Transverse colon (tissue), 4 donors: ENCODE data around the gene ZFP62.

Source experiments
- EP300 ChIP-seq: sonication (generic); formaldehyde crosslinking; IDR thresholded peaks from one replicate; pipeline ENCODE4 v1.6.1; 2017; ENCODE audit warnings: antibody characterized with exemption, low read depth
- POLR2A ChIP-seq: fragments of 450-650 bp; IDR thresholded peaks from one replicate; pipeline ENCODE4 v1.6.1; 2016; ENCODE audit warnings: antibody characterized with exemption, mild to moderate bottlenecking, moderate library complexity
- POLR2AphosphoS5 ChIP-seq, 3 donors: sonication (generic); formaldehyde crosslinking; IDR thresholded peaks; one replicate each; pipeline ENCODE4 v1.6.1; 2016; ENCODE audit warnings: antibody characterized with exemption in 3 of 3
- TF ChIP-seq, protein P1 (sequence below), 5 experiments: fragments of 200-600 bp in 3 of 5; fragments of 450-650 bp in 2 of 5; sonication (generic) in 3 of 5; IDR thresholded peaks; 1 replicate in 2 of 5; 2 replicates in 3 of 5; pipeline ENCODE4 v1.5.1; 2016 to 2017; ENCODE audit warnings: antibody characterized with exemption in 5 of 5, inconsistent platforms in 3 of 5, mild to moderate bottlenecking in 2 of 5, moderate library complexity in 1 of 5

GRCh38 chr5:180823346-180823745 is 37.7 kb downstream of the ZFP62 start:
- no peak for TF ChIP-seq EP300
- TF ChIP-seq, protein P1, sequence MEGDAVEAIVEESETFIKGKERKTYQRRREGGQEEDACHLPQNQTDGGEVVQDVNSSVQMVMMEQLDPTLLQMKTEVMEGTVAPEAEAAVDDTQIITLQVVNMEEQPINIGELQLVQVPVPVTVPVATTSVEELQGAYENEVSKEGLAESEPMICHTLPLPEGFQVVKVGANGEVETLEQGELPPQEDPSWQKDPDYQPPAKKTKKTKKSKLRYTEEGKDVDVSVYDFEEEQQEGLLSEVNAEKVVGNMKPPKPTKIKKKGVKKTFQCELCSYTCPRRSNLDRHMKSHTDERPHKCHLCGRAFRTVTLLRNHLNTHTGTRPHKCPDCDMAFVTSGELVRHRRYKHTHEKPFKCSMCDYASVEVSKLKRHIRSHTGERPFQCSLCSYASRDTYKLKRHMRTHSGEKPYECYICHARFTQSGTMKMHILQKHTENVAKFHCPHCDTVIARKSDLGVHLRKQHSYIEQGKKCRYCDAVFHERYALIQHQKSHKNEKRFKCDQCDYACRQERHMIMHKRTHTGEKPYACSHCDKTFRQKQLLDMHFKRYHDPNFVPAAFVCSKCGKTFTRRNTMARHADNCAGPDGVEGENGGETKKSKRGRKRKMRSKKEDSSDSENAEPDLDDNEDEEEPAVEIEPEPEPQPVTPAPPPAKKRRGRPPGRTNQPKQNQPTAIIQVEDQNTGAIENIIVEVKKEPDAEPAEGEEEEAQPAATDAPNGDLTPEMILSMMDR (IDR thresholded peaks at IDR 0.05): no peak
- TF ChIP-seq POLR2A: no peak
- TF ChIP-seq POLR2AphosphoS5 (IDR thresholded peaks at IDR 0.05): no peak
